ENCODE measurements around the gene TEKT1. TPM values are rescaled to one million over a fixed set of nuclear protein-coding genes. Genes with fewer than 3 reads are reported as not detected.

TEKT1 gene
- total RNA-seq = not detected in 2 replicates

DNA sequence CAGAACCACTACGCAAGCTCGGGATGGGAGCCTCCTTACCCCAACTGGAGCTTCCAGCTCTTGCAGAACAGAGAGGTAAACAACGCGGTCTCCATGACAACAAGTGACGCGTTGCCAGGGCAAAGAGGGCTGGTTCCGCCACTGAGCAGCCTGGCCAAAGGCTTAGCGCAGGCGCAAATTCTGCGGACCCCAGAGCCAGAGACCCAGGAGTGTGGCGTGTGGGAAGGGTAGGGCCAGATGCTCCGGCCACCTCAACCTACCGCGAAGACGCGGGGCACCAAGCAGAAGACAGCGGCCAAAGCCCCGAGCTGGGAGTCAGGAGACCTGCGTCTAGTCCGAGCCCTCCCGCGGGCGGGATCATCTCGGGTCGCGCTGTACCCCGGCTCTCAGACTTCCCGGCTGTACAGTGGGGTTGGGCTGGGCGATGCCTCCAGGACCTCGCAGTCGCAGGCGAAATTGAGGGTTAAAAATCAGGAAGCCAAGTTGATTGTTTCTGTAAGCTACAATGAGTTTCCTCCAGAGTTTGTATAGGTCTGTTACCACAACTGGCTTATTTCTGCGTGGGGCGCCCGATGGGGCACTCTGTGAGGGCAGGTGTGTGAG is at the start of gene TEKT1:
Gene TEKT1, minus strand, starts transcription at position 69 of the 603 bp plus-strand sequence. CDS start 1,353 bp downstream, outside the sequence.

DNA sequence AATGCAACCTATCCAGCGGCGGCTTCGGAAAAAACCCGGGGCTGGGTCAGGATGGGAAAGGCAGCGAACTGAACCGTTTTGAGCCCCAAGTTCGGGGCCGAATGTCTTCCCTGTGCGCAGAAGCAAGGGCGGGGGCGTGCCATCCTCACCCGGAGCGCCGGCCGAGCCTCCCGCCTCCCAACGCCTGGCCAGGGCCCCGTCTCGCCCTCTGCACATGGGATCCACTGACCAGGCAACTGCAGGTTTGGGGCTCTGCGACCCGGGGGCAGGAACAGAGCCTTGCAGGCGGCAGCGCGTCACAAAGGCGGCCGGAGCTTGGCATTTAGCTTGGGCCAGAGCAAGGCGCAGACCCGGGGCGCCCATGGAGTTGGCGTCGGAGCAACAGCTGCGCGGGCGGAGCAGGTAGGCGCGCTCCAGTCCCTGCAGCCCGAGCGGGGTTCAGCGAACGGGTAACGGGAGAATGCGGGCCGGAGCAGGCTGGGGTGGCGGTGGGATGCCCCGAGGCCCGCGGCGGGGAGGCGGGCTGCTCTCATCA is 55.6 kb downstream of the TEKT1 start, which contains the start of gene FBXO39:
Gene FBXO39, plus strand, starts transcription at position 345 of the 535 bp plus-strand sequence. CDS start 3,654 bp downstream, outside the sequence.

DNA sequence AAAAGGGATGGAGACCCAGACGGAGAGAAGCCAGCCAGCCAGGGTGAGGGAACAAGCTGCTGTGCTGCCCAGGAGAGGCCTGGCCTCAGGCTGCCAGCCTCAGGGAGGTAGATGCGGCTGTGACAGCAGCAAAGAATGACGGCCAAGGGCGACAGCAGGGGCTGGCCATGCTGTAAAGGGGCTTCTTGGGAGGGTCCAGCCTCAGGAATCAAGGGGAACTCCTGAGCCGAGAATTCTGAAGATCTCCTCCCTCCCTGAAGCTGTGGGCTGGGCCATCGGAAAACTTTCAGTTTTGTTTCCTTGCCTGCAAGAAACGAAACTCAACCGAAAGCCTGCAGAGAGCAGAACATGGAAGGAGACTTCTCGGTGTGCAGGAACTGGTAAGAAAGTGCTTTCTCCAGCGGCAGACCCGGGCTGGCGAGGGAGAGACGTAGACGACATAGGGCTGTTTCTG is 75.8 kb downstream of the TEKT1 start, which contains the start of gene XAF1:
Gene XAF1, plus strand, starts transcription at position 316 of the 454 bp plus-strand sequence. Its CDS starts 33 bp downstream, at position 349.

Small RNA genes within 50 kb of the gene (small RNA-seq; reads per million reads assigned to genes)
- not detected for gene AC004706.2 (ENCODE audit: low replicate concordance)

Other genes starting within 250 kb of the TEKT1 start
- gene KIAA0753, start 191.0 kb downstream of the TEKT1 start, total RNA-seq = 17.1 and 17.3 TPM in 2 replicates
- 47.3 and 68.9 TPM in 2 replicates for gene TXNDC17, start 190.7 kb downstream of the TEKT1 start, total RNA-seq
- gene MED31, start 180.1 kb downstream of the TEKT1 start, total RNA-seq = 7.2 and 8.4 TPM in 2 replicates
- gene C17orf100, start 180.0 kb downstream of the TEKT1 start, total RNA-seq = 1.1 TPM in 1 of 2 replicates, not detected in the other
- gene SLC13A5, start 118.4 kb downstream of the TEKT1 start, total RNA-seq = under 0.01 TPM in 1 of 2 replicates, not detected in the other
- gene XAF1, start 75.7 kb downstream of the TEKT1 start, total RNA-seq = 41.4 and 108 TPM in 2 replicates
- 0.22 TPM in 1 of 2 replicates, not detected in the other for gene FBXO39, start 55.5 kb downstream of the TEKT1 start, total RNA-seq
- gene ALOX12, start 164.3 kb upstream of the TEKT1 start, total RNA-seq = not detected in 2 replicates
- gene RNASEK, start 180.9 kb upstream of the TEKT1 start, total RNA-seq = 33.5 and 61.0 TPM in 2 replicates
- gene BCL6B, start 191.3 kb upstream of the TEKT1 start, total RNA-seq = under 0.01 TPM in 1 of 2 replicates, not detected in the other
- gene SLC16A13, start 204.3 kb upstream of the TEKT1 start, total RNA-seq = 1.1 and 2.8 TPM in 2 replicates
- 1.1 TPM in 1 of 2 replicates, not detected in the other for gene SLC16A11, start 212.4 kb upstream of the TEKT1 start, total RNA-seq
- not detected in 2 replicates for gene CLEC10A, start 248.5 kb upstream of the TEKT1 start, total RNA-seq

Data from placental pericyte (primary cell).